ENCODE results near the gene RAB24.

DNA sequence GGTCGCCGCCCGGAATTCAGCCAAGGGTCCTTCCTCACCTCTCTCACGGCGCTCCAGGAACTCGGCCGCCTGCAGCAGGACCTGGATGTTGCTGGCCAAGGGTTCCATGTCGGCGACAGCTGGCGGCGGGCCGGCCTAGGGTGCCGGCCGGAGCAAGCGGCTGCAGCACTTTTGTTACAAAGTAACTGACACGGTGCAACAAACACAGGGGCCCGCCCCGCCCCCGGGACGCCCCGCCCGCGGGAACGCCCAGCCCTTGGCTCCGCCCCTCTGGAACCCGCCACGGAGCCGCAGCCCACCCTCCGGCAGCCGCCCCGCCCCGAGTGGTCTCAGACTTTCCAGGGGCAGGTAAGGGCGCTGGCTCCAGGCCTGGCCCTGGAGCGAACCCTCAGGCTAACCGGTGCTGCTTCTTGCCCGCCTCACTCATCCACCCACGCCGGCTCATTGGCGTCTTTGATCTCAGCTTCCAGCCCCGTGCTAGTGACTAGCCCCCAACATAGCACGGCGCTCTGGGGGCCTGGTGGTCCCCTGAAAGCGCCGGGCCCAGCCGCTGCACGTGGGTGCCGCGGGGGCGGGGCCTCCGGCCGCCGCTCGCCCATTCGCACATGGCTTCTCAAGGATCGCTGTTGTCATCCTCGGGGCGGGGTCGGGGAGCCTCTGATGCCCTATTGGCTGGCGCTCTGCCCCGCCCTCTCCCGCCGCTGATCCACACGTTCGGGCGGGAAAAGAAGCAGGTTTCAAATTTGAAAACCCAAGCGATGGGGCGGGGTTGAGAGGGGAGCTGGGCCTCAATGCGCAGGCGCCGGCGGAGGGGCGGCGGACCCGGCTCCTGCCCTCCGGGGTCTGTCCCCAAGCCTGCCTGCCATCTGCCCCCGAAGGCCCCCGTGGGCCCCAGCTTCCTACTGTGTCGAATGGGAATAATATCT, 8.5 kb upstream of the RAB24 start, which contains the start of gene MXD3:
- TF ChIP-seq POLR2A (IDR thresholded peaks at IDR 0.05; ENCODE audit: low read depth, low read length) (no peak), RCOR1 (IDR thresholded peaks at IDR 0.05; ENCODE audit: insufficient replicate concordance, low read length) (no peak), CEBPB (IDR thresholded peaks at IDR 0.05; ENCODE audit: low read depth, low read length) (no peak), MAZ (IDR thresholded peaks at IDR 0.05; ENCODE audit: borderline replicate concordance, low read depth, low read length) (peak; percentile 86; the same call in 1 of the 2 replicates), BHLHE40 (IDR thresholded peaks at IDR 0.05; ENCODE audit: low read depth, low read length) (peak; percentile 55; the same call in 1 of the 2 replicates), MAFK (IDR thresholded peaks at IDR 0.05; ENCODE audit: low read depth, low read length) (no peak), RAD21 (IDR thresholded peaks at IDR 0.05; ENCODE audit: low read length) (no peak)
- TF ChIP-seq, protein P1, sequence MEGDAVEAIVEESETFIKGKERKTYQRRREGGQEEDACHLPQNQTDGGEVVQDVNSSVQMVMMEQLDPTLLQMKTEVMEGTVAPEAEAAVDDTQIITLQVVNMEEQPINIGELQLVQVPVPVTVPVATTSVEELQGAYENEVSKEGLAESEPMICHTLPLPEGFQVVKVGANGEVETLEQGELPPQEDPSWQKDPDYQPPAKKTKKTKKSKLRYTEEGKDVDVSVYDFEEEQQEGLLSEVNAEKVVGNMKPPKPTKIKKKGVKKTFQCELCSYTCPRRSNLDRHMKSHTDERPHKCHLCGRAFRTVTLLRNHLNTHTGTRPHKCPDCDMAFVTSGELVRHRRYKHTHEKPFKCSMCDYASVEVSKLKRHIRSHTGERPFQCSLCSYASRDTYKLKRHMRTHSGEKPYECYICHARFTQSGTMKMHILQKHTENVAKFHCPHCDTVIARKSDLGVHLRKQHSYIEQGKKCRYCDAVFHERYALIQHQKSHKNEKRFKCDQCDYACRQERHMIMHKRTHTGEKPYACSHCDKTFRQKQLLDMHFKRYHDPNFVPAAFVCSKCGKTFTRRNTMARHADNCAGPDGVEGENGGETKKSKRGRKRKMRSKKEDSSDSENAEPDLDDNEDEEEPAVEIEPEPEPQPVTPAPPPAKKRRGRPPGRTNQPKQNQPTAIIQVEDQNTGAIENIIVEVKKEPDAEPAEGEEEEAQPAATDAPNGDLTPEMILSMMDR (conservative IDR thresholded peaks at IDR 0.05; ENCODE audit: low read depth, low read length) = no peak
